Regular cardiac myocyte (primary cell): ENCODE data around the gene ABCB1. TPM values are rescaled to one million over a fixed set of nuclear protein-coding genes. Genes with fewer than 3 reads are reported as not detected.

ENCODE experiments used
- total RNA-seq: library from RNA; depleted of rRNA; stranded (reverse); fragments of >200 nt; gene quantifications from 2 replicates; pipeline ENCODE4 v1.2.3, GENCODE V29; 2014

The ABCB1 gene
- 1.2 and 2.0 TPM in 2 replicates for total RNA-seq

GRCh38 chr7:87600130-87601124 is at the start of gene ABCB1:
Gene ABCB1, minus strand, starts transcription at chr7:87600884. Its CDS starts 700 bp downstream, at chr7:87600184.

GRCh38 chr7:87475359-87476178 is 125.1 kb downstream of the ABCB1 start, which contains the start of gene ABCB4:
Gene ABCB4, minus strand, starts transcription at chr7:87475680. Its CDS starts 215 bp downstream, at chr7:87475465.

Other genes starting within 250 kb of the ABCB1 start
- gene ABCB4, start 125.2 kb downstream of the ABCB1 start, total RNA-seq = under 0.01 and 0.28 TPM in 2 replicates
- gene RUNDC3B, start 27.5 kb upstream of the ABCB1 start, total RNA-seq = under 0.01 and 0.28 TPM in 2 replicates